ENCODE measurements around the gene GSTM3.
"Not testable (repeated sequence)": the region's sequence is repeated elsewhere in the genome, so short reads cannot be mapped to it uniquely, and the experiment has no call there.

GSTM3 gene

DNA sequence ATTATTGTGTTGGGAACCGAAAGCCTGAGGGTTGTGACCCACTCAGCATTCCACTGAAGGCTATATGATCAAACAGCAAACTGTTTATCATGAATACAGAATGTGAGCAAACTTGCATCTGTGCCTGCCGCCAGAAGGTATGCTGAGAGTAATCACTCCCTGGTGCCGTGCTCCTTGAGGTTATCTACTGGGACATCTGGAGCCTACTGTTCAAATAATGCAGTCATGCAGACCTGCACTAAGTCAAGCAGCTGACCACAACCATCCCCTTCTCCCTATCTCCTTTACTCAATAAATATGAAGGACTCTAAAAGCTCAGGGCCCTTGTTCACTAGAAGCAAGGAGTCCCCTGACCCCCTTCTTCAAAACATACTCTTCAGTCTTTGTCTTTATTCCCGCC lies 15.3 kb downstream of the GSTM3 start:
- no peak for DNase-seq

GRCh38 chr1:109724933-109725332 lies 15.9 kb downstream of the GSTM3 start:
- DNase-seq = no peak

- no peak for DNase-seq
Measured at GRCh38 chr1:109722908-109723691, 17.7 kb downstream of the GSTM3 start.

DNA sequence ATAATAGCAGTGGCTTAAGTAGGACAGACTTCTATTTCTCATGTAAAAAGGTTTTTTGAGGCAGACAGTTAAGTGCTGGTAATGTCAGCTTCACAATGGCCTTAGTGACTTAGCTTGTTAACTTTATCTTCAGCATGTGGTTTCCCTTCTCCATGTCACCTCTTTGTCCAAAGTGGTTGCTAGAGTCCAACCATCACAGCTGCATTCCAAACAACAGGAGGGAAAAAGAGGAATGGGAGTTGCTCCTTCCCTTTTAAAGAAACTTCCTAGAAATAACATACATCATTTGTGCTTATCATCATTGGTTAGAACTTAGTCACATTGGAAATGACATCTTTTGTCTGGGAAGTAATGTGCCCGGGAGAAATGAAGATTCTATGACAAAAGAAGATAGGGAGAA lies 18.9 kb downstream of the GSTM3 start:
- DNase-seq = no peak

- DNase-seq = no peak
Measured at GRCh38 chr1:109721042-109721441, 19.8 kb downstream of the GSTM3 start.

DNA sequence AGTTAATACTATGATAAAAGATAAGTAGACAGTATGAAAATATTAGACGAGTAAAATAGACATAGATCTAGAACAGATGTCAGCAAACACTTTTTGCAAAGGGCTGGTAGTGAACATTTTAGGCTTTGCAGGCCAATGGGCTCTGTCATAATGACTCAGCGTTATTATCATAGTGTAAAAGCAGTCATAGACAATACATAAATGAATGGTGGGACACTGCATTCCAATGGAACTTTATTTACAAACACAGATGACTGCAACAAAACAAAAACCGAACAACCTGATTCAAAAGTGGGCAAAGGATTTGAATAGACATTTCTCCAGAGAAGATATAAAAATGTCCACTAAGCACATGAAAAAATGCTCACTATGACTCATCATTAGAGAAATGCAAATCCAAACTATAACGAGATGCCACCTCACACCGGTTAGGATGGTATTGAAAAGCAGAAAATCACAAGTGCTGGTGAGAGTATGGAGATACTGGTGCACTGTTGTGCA lies 21.5 kb downstream of the GSTM3 start:
- DNase-seq = no peak

GRCh38 chr1:109718495-109718894 lies 22.3 kb downstream of the GSTM3 start:
- no peak for DNase-seq

- DNase-seq = no peak
Measured at GRCh38 chr1:109717729-109718128, 23.1 kb downstream of the GSTM3 start.

DNA sequence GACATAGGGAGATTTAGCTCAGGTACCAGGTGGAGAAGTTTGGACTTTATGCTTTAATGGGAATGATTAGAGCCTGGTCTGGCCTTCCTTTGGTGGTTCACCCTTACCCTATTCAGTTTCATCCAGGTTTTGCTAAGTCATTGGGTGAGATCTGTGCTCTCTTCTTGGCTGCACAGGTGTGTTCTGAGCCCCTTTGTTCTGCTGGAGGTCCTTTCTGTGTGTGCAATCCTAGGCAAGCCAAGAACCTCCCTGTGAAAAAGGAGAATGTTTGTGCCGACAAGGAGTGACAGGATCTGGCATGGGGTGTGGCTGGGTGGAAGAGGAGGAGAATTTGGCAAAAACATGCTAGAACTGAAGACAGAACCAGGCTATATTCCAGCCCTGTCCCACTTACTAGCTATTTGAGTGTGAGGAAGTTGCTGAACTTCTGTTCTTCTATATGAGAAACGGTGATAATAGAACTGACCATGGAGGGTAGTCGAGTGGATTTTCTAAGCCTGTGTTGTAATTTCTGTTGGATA lies 24.2 kb downstream of the GSTM3 start:
- DNase-seq = no peak

DNA sequence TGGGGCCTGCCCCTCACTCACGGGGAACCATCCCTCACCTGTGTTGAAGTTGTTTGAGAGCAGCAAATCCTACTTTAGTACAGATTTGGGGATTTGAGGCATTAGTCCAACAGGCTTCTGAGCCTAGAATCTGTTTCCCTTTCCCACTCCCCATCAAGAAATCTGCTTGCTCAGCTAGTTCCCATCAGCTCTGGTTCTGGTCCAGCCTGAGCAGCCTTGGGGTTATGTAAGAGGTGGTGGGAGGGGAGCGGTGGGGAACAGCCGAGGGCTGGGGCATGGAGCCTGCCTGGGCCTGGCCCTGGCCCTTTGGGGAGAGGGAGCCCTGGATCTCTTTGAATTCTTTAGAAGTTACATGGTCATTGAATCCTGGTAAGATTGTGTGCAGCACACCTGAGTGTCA lies 24.7 kb downstream of the GSTM3 start:
- DNase-seq = no peak

GRCh38 chr1:109714661-109715372 lies 26.0 kb downstream of the GSTM3 start:
- DNase-seq = no peak

- DNase-seq = no peak
Measured at GRCh38 chr1:109713636-109714035, 27.2 kb downstream of the GSTM3 start.

DNA sequence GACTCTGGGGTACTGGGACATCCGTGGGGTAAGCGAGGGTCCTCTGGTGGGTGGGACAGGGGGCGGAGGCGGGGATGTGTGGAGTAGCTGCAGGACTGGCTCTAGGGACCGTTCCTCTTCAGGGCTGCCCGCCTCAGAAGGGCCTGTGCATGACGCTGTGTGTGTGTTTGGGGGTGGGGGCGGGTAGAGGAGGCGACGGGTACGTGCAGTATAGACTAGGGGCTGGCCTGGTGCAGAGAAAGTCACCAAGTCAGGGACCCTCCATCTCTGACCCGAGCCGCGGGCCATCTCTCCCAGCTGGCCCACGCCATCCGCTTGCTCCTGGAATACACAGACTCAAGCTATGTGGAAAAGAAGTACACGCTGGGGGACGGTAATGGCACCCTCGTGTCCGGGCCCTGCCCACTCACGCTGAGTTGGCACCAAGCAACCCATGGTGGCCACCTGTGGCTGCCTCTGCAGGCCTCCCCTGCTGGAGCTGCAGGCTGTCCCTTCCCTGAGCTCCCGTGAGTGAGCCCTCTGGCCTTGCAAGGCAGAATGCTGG lies 28.4 kb downstream of the GSTM3 start:
- DNase-seq = no peak

- DNase-seq = not testable (repeated sequence)
Measured at GRCh38 chr1:109711593-109712320, 29.1 kb downstream of the GSTM3 start, which contains the start of gene GSTM5. Gene GSTM5 (plus strand): TSS chr1:109712251. CDS start chr1:109712313, 62 bp downstream.

- not testable (repeated sequence) for DNase-seq
Measured at GRCh38 chr1:109709822-109710221, 31.0 kb downstream of the GSTM3 start.

- not testable (repeated sequence) for DNase-seq
Measured at GRCh38 chr1:109708949-109709348, 31.9 kb downstream of the GSTM3 start.

- no peak for DNase-seq
Measured at GRCh38 chr1:109705411-109705810, 35.4 kb downstream of the GSTM3 start.

DNA sequence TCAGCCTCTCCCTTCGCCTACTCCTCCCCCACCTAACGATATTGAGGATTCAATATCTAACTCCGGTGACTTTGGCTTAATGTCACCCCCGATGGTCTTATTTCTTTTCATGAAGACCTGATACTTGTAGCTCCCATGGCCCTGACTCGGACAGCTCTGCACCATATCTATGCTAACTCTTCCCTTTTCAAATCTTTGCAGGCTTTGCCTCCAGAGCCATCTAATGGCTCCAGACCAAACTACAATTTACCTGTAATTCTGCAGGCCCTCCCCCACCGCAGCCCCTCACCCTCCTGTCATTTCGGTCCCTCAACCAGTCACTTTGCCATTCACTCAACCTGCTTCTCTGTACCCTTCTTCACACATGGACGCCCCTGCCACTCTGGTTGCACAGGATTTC lies 36.7 kb downstream of the GSTM3 start:
- no peak for DNase-seq

DNA sequence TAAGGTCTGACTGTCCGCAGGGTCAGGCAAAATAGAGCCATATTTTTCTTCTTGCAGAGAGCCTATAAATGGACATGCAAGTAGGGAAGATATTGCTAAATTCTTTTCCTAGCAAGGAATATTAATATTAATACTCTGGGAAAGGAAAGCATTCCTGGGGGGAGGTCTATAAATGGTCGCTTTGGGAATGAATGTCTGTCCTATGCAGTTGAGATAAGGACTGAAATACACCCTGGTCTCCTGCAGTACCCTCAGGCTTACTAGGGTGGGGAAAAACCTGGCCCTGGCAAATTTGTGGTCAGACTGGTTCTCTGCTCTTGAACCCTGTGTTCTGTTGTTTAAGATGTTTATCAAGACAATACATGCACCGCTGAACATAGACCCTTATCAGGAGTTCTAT lies 37.9 kb downstream of the GSTM3 start:
- not testable (repeated sequence) for DNase-seq

DNA sequence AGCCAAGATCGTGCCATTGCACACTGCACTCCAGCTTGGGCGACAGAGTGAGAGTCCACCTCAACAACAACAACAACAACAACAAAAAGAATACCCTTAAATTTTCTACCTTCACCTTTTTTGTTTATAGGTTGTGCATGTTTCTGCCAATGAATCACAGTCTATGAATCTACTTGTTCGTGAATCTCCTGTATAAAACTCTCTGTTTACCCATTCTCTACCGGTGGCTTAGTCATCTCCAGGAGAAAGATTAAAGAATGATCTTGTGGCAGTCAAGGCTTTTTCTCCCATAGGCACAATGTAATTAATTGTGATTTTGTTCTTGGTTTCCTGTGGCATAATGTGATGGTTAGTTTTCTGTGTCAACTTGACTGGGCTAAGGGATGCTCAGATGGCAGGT lies 43.0 kb downstream of the GSTM3 start:
- DNase-seq = not testable (repeated sequence)

GRCh38 chr1:109697066-109697465 lies 43.8 kb downstream of the GSTM3 start:
- DNase-seq = no peak

DNA sequence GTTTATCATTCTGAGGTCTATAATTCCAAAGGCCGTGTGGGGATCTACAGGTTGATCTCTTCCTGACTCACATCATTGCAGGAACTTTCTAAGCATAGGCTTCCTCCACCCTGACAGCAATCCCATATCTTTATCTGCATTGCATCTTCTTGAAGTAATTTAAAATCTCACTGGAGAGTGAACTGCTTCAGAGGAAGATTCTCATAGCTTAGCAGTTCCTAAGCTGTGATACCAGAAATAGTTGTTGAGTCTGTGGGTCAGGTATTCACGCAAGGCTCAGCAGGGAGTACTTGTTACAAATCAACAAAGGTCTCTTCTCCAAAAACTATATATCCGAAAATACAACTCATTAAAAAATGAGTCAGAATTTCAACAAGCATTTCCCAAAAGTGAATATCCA lies 45.7 kb downstream of the GSTM3 start:
- not testable (repeated sequence) for DNase-seq

DNA sequence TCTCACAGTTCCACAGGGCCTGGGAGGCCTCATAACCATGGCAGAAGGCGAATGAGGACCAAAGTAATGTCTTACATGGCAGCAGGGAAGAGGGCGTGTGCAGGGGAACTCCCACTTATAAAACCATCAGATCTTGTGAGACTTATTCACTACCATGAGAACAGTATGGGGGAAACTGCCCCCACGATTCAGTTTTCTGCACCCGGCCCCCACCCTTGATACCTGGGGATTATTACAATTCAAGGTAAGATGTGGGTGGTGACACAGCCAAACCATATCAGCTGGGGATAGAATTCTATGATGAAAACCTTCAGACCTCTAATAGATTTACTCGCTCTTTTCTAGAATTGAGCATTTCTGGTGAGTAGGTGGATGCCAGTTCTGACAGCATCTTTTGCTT lies 46.4 kb downstream of the GSTM3 start:
- not testable (repeated sequence) for DNase-seq

All from NCI-H1694 (cell line).